ENCODE results near the gene CTDP1.
"Not testable (repeated sequence)": the region's sequence is repeated elsewhere in the genome, so short reads cannot be mapped to it uniquely, and the experiment has no call there.

CTDP1 gene

GRCh38 chr18:79747156-79747845 lies 67.7 kb downstream of the CTDP1 start:
- no peak for DNase-seq

GRCh38 chr18:79748321-79749180 lies 68.9 kb downstream of the CTDP1 start:
- no peak for DNase-seq

GRCh38 chr18:79749251-79750191 lies 69.9 kb downstream of the CTDP1 start:
- DNase-seq: no peak

- no peak for DNase-seq
Measured at GRCh38 chr18:79750980-79751571, 71.5 kb downstream of the CTDP1 start.

GRCh38 chr18:79751918-79752578 lies 72.4 kb downstream of the CTDP1 start:
- not testable (repeated sequence) for DNase-seq

GRCh38 chr18:79752946-79753345 lies 73.3 kb downstream of the CTDP1 start:
- not testable (repeated sequence) for DNase-seq

GRCh38 chr18:79753391-79753851 lies 73.8 kb downstream of the CTDP1 start:
- no peak for DNase-seq

GRCh38 chr18:79754022-79754761 lies 74.6 kb downstream of the CTDP1 start:
- DNase-seq: no peak

GRCh38 chr18:79754831-79755351 lies 75.3 kb downstream of the CTDP1 start:
- no peak for DNase-seq

- no peak for DNase-seq
Measured at GRCh38 chr18:79755496-79756142, 76.0 kb downstream of the CTDP1 start.

- DNase-seq: no peak
Measured at GRCh38 chr18:79756143-79756500, 76.5 kb downstream of the CTDP1 start.

GRCh38 chr18:79756826-79757225 lies 77.2 kb downstream of the CTDP1 start:
- no peak for DNase-seq

GRCh38 chr18:79760348-79760747 lies 80.7 kb downstream of the CTDP1 start:
- DNase-seq: no peak

GRCh38 chr18:79760881-79761280 lies 81.3 kb downstream of the CTDP1 start:
- no peak for DNase-seq

GRCh38 chr18:79763407-79763806 lies 83.8 kb downstream of the CTDP1 start:
- DNase-seq: no peak

- DNase-seq: no peak
Measured at GRCh38 chr18:79764131-79764530, 84.5 kb downstream of the CTDP1 start.

GRCh38 chr18:79765491-79766245 lies 86.1 kb downstream of the CTDP1 start:
- DNase-seq: no peak

GRCh38 chr18:79766308-79766707 lies 86.7 kb downstream of the CTDP1 start:
- DNase-seq: no peak

- DNase-seq: no peak
Measured at GRCh38 chr18:79768745-79769144, 89.1 kb downstream of the CTDP1 start.
